Measurements from ENCODE around the gene ASB1. TPM values are rescaled to one million over a fixed set of nuclear protein-coding genes. Genes with fewer than 3 reads are reported as not detected.
A peak's percentile ranks its signal among the peaks of the same experiment; 100 is the strongest.
"Not testable (repeated sequence)": the region's sequence is repeated elsewhere in the genome, so short reads cannot be mapped to it uniquely, and the experiment has no call there.

Gene ASB1
- total RNA-seq, 2 experiments from 2014 or later = 32.1 to 34.3 TPM

DNA sequence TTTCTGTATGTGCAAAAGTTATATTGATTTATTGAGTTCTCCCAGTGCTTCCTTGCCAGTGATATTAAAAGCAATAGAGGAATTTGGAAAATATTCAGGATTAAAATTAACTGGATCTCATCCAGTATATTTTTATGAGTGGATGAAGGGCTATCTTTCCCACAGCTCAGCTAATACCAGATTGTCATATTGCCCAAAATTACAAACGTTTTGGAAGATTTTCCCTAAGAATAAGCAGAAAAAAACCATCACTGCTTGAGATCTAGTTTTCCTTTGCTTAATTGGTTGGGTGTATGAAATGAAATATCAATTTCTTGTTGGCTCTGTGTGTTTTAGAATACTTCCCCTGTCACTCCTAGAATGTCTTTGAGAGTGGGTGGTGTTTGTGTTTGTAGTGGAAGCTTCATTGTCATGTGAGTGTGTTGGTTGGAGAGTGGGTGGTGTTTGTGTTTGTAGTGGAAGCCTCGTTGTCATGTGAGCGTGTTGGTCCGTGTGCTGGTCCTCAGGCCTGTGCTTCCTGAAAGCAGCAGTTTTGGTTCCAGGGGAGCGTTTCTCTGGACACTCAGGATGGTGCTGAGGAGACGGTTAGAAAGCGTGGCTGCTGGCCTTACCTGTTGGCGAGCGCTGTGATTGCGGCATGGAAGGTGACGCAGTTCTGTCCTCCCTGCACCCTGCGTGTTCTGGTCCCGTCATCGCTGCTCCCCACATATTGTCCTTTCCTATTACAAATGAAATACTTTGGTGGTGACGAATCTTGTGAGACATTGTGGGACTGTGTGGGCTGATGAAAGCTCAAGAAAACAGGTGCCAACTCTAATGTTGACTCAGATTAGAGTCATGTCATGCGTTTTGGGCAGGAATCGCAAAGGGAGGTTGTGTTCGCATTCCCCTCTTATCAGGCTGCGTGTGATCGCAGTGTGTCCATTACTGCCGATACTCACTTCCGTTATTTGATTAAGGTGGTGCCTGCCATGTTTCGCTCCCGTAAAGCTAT, 12.4 kb downstream of the ASB1 start:
- POLR2A ChIA-PET = no interaction called here
- Mint-ChIP-seq H3K4me1 (peaks cover 12% of the 10 kb centered on the region), H3K9me3 (no peaks in the 10 kb centered on the region), H3K27ac (no peak overlapping the region), H3K27me3 (no peaks in the 10 kb centered on the region), H3K36me3 (peaks cover 32% of the 10 kb centered on the region), H3K4me3 (no peak overlapping the region)
- DNase-seq (no peak), ATAC-seq (ENCODE audit: low read depth) (no peak)

DNA sequence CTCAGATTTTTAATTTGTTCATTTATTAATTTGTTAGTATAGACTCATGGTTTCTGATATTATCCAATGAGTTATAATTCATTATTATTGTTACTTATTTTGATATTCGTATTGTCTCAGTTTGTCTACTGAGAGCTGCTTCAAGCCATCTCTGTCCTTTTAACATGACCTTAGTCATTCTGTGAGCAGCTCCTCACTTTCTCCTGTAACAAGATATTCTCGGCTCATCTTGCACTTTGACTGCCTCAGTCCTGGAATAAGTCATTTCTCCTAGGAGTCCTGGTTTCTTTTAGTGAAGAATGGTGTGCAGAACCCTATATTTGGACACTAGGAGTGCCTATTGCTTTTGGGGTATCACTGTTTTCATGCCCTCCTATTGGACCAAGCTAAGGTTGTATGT, 13.2 kb downstream of the ASB1 start:
- ATAC-seq (ENCODE audit: low read depth) (no peak), DNase-seq (no peak)
- Mint-ChIP-seq H3K27ac (no peak overlapping the region), H3K4me3 (no peak overlapping the region), H3K36me3 (peaks cover 27% of the 10 kb centered on the region), H3K9me3 (no peaks in the 10 kb centered on the region), H3K27me3 (no peaks in the 10 kb centered on the region), H3K4me1 (peaks cover 12% of the 10 kb centered on the region)
- POLR2A ChIA-PET = no interaction called here

DNA sequence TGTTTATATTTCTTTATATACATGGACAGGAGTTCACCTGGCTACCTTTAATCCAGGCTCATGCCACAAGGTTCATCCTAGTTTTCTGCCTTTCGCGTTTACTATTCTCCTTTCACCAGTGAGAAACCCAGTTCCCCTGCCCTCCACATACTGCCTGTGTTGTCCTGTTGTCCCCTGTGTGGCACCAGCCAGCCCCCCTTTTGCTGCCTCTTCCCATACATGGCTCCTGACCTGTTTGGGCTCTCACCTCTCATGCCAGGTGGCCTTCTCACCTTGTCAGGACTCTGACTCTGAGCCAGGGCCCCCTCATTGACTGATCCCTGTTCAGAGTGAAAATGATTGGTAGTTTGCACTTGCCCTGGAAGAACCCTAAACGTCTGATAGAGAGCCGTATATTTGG, 13.6 kb downstream of the ASB1 start:
- POLR2A ChIA-PET = no interaction called here
- ATAC-seq (ENCODE audit: low read depth) (no peak), DNase-seq (no peak)
- H3K27ac Mint-ChIP-seq = no peak overlapping the region
- H3K4me3 Mint-ChIP-seq = no peak overlapping the region
- H3K36me3 Mint-ChIP-seq = peaks cover 31% of the 10 kb centered on the region
- peaks cover 12% of the 10 kb centered on the region for H3K4me1 Mint-ChIP-seq
- no peaks in the 10 kb centered on the region for H3K9me3 Mint-ChIP-seq
- no peaks in the 10 kb centered on the region for H3K27me3 Mint-ChIP-seq

DNA sequence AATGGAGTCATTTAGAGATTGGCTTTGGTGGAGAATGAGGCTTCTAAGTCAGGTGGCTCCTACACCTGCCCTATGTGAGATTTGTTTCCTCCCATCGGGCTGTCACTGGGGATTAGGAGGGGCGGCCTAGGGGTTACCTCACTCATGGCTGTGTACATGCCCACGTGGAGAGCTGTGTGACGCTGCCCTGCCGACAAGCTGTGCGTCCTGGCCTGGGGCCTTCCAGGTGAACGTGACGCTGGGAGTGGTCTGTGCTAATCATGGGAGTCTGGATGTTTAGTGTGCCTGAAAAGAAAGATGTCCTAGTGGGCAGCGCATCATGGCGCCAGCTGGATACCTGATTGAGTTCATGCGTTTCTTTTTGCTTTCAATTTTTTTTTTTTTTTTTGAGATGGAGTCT, 14.0 kb downstream of the ASB1 start:
- DNase-seq = no peak
- Mint-ChIP-seq H3K4me3 (no peak overlapping the region), H3K27me3 (no peaks in the 10 kb centered on the region), H3K9me3 (no peaks in the 10 kb centered on the region), H3K36me3 (peaks cover 31% of the 10 kb centered on the region), H3K27ac (no peak overlapping the region), H3K4me1 (peaks cover 12% of the 10 kb centered on the region)
- POLR2A ChIA-PET = no interaction called here
- no peak for ATAC-seq (ENCODE audit: low read depth)

DNA sequence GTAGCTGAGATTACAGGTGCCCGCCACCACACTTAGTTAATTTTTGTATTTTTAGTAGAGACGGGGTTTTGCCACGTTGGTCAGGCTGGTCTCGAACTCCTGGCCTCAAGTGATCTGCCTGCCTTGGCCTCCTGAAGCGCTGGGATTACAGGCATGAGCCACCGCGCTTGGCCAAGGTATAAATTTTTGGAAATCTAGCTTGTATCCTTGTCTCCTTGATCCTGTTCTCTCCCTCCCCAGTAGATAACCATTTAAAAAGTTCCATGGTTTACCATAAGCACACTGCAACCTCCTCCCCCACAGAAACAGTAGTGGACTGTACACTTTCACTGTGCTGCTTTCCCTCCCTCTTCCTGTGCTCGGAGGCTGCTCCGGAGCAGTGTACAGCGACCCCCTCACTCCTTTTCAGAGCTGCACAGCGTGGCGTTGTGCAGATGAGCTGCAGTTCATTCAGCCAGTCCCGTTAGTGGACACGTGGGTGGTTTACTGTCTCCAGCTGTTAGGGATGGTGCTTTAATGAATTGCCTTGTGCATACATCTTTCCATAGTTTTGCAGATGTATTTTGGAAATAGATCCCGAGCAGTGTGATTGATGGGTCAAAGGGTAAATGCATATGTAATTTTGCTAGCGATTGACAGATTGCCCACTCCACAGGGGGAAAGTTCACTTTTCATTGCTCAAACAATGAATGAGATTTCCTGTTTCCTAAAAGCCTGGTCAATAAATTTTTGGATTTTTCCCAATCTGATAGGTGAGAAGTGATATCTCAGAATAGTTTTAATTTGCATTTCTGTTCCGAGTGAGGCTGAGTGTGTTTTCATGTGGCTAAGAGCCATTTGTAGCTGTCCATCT, 14.8 kb downstream of the ASB1 start:
- ATAC-seq (ENCODE audit: low read depth) (no peak), DNase-seq (no peak)
- Mint-ChIP-seq H3K27ac (no peak overlapping the region), H3K27me3 (no peaks in the 10 kb centered on the region), H3K4me1 (peaks cover 12% of the 10 kb centered on the region), H3K36me3 (peaks cover 34% of the 10 kb centered on the region), H3K9me3 (no peaks in the 10 kb centered on the region), H3K4me3 (no peak overlapping the region)
- POLR2A ChIA-PET = no interaction called here

DNA sequence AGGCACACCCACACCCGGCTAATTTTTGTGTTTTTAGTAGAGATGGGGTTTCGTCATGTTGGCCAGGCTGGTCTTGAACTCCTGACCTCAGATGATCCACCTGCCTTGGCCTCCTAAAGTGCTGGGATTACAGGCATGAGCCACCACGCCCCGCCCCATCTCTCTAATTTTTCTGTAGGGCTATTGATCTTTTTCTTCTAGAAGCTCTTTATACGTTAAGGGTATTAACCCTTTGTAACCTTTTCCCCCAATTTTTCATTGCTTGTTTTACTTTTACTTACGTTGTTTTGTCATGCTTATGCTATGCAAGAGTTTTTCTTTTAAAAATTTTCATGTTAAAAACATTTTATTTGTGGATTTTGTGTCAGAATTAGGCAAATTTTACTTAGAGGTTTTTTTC, 15.5 kb downstream of the ASB1 start:
- H3K9me3 Mint-ChIP-seq; H3K27ac Mint-ChIP-seq; DNase-seq; ATAC-seq (ENCODE audit: low read depth); POLR2A ChIA-PET; H3K4me3 Mint-ChIP-seq; H3K27me3 Mint-ChIP-seq: not testable (repeated sequence)
- peaks cover 12% of the 10 kb centered on the region for H3K4me1 Mint-ChIP-seq
- peaks cover 37% of the 10 kb centered on the region for H3K36me3 Mint-ChIP-seq

DNA sequence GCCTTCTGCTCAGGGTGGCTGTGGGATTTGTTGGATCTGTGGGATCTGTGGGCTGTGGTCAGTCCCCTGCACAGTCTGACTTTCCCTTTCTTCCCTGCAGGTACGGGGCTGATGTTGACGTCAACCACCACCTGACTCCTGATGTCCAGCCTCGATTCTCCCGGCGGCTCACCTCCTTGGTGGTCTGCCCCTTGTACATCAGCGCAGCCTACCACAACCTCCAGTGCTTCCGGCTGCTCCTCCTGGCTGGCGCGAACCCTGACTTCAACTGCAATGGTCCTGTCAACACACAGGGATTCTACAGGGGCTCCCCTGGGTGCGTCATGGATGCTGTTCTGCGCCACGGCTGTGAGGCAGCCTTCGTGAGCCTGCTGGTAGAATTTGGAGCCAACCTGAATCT, 17.5 kb downstream of the ASB1 start:
- Mint-ChIP-seq H3K27ac (peak overlapping the region; percentile 19), H3K27me3 (no peaks in the 10 kb centered on the region), H3K4me1 (peaks cover 13% of the 10 kb centered on the region), H3K9me3 (no peaks in the 10 kb centered on the region), H3K36me3 (peaks cover 29% of the 10 kb centered on the region), H3K4me3 (no peak overlapping the region)
- no peak for ATAC-seq (ENCODE audit: low read depth)
- DNase-seq = no peak
- POLR2A ChIA-PET = no interaction called here

DNA sequence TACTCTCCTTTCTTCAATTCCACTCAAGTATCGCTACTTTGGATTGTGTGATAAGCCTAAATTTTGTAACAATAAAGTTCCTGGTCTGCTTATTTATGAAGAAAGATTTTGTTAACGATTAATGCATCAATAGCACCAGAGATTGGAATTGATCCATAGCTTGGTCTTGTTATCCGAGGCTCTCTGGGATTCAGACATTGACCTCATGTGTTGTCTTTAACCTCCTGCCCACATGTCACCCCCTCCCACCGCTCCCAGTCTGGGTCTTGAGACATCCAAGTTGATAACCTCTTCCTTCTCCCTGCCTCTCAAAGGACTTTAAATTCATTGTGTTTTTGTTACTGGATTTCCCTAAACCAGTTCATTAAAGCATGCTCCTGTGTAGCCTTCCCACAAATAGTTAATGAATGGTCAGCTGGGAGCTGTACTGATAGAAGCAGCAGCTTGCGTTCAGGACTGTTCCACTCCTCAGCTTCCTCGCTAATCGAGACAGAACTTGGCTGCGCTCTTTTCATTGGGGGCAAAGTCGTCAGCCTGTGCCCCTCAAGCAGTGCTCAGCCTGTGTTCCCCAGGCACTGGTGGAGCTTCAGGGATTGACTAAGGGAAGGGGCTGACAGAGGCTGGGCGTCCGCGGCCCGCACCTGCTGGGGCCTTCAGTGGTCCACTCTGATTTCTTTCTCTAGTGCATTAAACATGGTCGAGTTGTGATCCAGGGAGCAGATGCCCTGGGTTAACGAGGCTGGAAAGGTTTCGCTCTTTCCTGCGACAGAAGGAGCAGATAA, 18.9 kb downstream of the ASB1 start:
- Mint-ChIP-seq H3K27ac (no peak overlapping the region), H3K9me3 (no peaks in the 10 kb centered on the region), H3K4me1 (peaks cover 11% of the 10 kb centered on the region), H3K36me3 (peaks cover 27% of the 10 kb centered on the region), H3K27me3 (no peaks in the 10 kb centered on the region), H3K4me3 (no peak overlapping the region)
- DNase-seq = no peak
- POLR2A ChIA-PET = no interaction called here
- ATAC-seq (ENCODE audit: low read depth) = no peak

DNA sequence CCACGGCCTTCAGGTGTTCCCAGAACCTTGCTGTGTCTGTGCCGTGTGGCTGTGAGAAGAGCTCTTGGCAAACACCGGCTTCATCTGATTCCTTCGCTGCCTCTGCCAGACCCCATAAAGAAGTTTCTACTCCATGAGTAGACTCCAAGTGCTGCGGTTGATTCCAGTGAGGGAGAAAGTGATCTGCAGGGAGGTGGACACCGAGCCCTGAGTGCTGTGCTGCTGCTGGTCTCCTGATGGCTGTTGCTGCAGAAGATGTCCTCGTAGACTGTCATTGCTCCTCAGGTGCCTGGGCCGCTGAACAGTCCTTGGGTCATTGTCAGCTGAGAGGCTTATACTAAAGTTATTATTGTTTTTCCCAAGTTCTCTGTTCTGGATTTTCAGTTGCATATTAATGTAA, 19.6 kb downstream of the ASB1 start:
- no peak overlapping the region for H3K27ac Mint-ChIP-seq
- DNase-seq (no peak), ATAC-seq (ENCODE audit: low read depth) (no peak)
- H3K36me3 Mint-ChIP-seq = peaks cover 31% of the 10 kb centered on the region
- POLR2A ChIA-PET = no interaction called here
- H3K9me3 Mint-ChIP-seq = no peaks in the 10 kb centered on the region
- H3K4me1 Mint-ChIP-seq = peaks cover 10% of the 10 kb centered on the region
- no peak overlapping the region for H3K4me3 Mint-ChIP-seq
- H3K27me3 Mint-ChIP-seq = no peaks in the 10 kb centered on the region

DNA sequence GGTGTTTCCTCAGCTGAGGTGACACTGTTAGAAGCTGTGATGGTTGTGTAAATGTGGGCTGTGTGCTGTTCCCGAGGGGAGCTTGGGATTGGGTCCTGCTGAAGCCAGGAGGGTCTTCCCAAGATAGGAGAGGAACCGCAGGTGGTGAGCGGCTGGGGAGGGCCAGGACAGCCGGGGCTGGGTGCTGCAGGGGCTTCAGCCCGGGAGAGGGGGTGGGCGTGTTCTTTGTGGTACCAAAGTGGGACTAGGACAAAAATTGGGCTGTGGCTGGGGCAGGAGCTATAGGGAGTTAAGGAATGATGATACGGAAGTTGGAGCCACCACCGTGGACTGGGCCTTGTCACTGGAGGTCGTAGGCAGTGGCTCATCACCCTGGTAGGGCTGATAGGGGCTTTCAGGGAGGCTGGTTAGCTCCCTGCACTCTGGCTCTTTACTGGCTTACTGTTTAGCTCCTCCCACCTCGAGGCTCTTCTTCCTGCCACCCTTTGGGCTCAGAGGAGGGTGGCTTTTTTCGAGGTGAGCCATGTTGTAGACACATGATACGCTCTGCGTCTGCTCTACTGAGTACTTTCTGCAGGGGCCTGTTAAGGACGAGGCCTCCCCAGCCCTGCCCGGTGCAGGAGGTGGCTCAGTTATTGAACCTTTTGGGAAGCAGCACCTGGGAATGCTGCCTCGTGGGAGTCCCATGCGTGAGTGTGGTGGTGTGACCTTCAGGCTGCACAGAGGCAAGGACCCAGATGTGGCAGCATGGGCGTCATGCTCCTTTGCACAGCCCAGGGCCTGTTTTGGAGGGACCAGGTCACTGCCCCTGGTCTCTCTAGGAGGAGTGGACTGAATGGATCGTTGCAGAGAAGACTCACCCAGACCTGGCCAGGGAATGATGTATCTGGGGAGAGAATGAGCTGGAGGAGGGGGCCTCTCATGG, 21.6 kb downstream of the ASB1 start:
- POLR2A ChIA-PET = no interaction called here
- peaks cover 7% of the 10 kb centered on the region for H3K4me1 Mint-ChIP-seq

DNA sequence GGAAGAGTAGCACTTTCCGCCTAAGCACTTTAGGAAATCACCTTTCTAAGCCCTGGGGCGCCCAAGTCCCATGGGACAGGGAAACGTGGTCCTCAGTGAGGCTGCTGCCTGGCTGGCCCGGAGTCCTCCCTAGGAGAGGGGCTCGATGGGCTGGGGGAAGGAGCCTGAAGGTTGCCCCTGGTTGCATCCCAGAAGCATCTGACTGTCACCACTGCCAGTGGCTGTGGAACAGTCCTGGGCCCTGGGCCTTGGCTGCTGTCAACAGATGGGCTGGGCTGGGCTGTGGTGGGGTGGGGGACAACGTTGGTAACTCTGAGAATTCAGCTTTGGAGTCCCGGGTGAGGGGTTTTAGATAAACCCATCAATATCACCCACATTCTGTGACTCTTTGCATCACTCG, 22.5 kb downstream of the ASB1 start:
- no peaks in the 10 kb centered on the region for H3K27me3 Mint-ChIP-seq
- H3K9me3 Mint-ChIP-seq = no peaks in the 10 kb centered on the region
- H3K4me1 Mint-ChIP-seq = peaks cover 7% of the 10 kb centered on the region
- H3K27ac Mint-ChIP-seq = no peak overlapping the region
- no peak for ATAC-seq (ENCODE audit: low read depth)
- H3K4me3 Mint-ChIP-seq = no peak overlapping the region
- DNase-seq = no peak
- peaks cover 41% of the 10 kb centered on the region for H3K36me3 Mint-ChIP-seq
- POLR2A ChIA-PET = no interaction called here

More for the DNA sequence above, 21.6 kb downstream of the ASB1 start:
- H3K27me3 Mint-ChIP-seq = no peaks in the 10 kb centered on the region
- DNase-seq (no peak), ATAC-seq (ENCODE audit: low read depth) (peak; percentile 56)
- H3K27ac Mint-ChIP-seq = peak overlapping the region; percentile 56
- H3K4me3 Mint-ChIP-seq = no peak overlapping the region
- H3K36me3 Mint-ChIP-seq = peaks cover 41% of the 10 kb centered on the region
- no peaks in the 10 kb centered on the region for H3K9me3 Mint-ChIP-seq

DNA sequence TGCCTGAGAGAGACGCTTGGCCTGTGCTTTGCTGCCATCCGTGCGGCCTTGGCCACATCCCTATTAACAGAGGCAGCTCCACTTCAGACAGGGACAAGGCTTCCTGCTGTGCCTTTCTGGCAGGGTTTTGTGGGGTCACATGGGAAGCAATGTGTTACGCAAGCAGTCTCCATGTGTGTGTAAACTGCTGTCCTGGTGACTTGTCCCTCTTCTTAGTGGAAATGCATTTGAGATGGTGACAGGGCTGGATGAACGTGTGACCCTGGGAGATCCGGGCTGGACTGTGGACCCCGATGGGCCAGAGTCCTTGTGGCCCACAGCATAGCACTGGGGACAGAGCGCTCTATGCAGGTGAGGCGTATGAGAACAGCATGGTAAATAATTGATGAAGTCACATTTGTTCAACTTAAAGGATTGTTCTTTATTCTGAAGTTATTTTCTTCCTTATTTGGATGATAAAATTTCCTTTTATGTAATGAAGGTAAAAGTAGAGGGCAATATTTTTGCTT, 23.2 kb downstream of the ASB1 start:
- Mint-ChIP-seq H3K9me3 (no peaks in the 10 kb centered on the region), H3K27ac (no peak overlapping the region), H3K4me1 (peaks cover 7% of the 10 kb centered on the region), H3K36me3 (peaks cover 41% of the 10 kb centered on the region), H3K4me3 (no peak overlapping the region), H3K27me3 (no peaks in the 10 kb centered on the region)
- POLR2A ChIA-PET = no interaction called here
- DNase-seq (no peak), ATAC-seq (ENCODE audit: low read depth) (no peak)

All from activated naive CD8-positive, alpha-beta T cell treated with anti-CD3 and anti-CD28 coated beads, Interleukin-2, amount 10 ng/mL, durations not matched to agents 7 days and 5 days (primary cell).